Loucy (cell line): ENCODE data around the gene TAS2R30.

Source experiments
- CTCF ChIP-seq: fragments of 200-600 bp; sonication (generic); conservative IDR thresholded peaks from 2 replicates; pipeline ENCODE4 v1.5.1; 2014; ENCODE audit warnings: mild to moderate bottlenecking, antibody characterized with exemption, low read length
- EZH2phosphoT487 ChIP-seq: fragments of 200-600 bp; IDR thresholded peaks from 2 replicates; pipeline ENCODE4 v1.6.1; 2018; ENCODE audit warnings: antibody characterized with exemption, mild to moderate bottlenecking, moderate library complexity, borderline replicate concordance

GRCh38 chr12:11147420-11147819 lies 13.0 kb upstream of the TAS2R30 start:
- TF ChIP-seq CTCF (no peak), EZH2phosphoT487 (no peak)
